SH-SY5Y (cell line): Measurements from ENCODE around the gene NR4A2.

Experiments used
- GATA2 ChIP-seq: IDR thresholded peaks from 2 replicates; pipeline ENCODE4 v1.6.1; 2011; ENCODE audit warnings: mild to moderate bottlenecking, low read depth, low read length
- GATA3 ChIP-seq: IDR thresholded peaks from 2 replicates; pipeline ENCODE4 v1.6.1; 2011; ENCODE audit warnings: low read depth, mild to moderate bottlenecking, low read length, moderate library complexity

DNA sequence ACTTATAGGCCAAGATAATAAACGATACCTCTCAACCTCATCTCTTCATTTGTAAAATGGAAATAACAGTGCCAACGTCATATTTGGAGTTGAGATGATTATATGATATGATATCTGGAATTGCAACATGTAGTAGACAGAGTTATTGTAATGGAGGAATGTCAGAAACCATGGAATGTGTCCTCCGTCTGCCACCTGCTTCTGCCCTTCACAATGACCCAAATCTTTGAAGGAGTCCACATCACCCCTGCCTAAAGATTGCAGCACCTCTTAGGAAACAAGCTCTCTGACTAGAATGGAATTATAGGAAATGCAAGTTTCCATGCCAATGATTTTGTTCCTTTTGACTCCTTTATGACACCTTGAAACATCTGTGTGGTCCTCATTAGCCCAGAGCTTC is 14.9 kb downstream of the NR4A2 start:
- no peak for TF ChIP-seq GATA3
- no peak for TF ChIP-seq GATA2
